CD4-positive, alpha-beta T cell treated with Interleukin-17A for 4 hours (primary cell): ENCODE measurements around the gene VCL.
"Not testable (repeated sequence)": the region's sequence is repeated elsewhere in the genome, so short reads cannot be mapped to it uniquely, and the experiment has no call there.

Experiments used
- DNase-seq: peaks from one replicate; pipeline ENCODE4 v3.0.0-alpha.2; 2020; ENCODE audit warnings: mixed read lengths

The VCL gene

GRCh38 chr10:73997787-73998622, at the start of gene VCL:
VCL (plus strand) TSS chr10:73998116; CDS start chr10:73998208, 92 bp downstream.
- DNase-seq = peak; percentile 97

- DNase-seq = no peak
Measured at GRCh38 chr10:73948947-73949633, 48.8 kb upstream of the VCL start.

- DNase-seq = no peak
Measured at GRCh38 chr10:73950155-73950948, 47.6 kb upstream of the VCL start.

GRCh38 chr10:73953665-73954064, 44.3 kb upstream of the VCL start:
- no peak for DNase-seq

- no peak for DNase-seq
Measured at GRCh38 chr10:73954737-73955136, 43.2 kb upstream of the VCL start.

- no peak for DNase-seq
Measured at GRCh38 chr10:73955719-73956118, 42.2 kb upstream of the VCL start.

GRCh38 chr10:73956476-73957359, 41.2 kb upstream of the VCL start:
- DNase-seq = peak; percentile 39

- DNase-seq = no peak
Measured at GRCh38 chr10:73959484-73960243, 38.3 kb upstream of the VCL start.

GRCh38 chr10:73962386-73962785, 35.5 kb upstream of the VCL start:
- no peak for DNase-seq

- not testable (repeated sequence) for DNase-seq
Measured at GRCh38 chr10:73963533-73963932, 34.4 kb upstream of the VCL start.

GRCh38 chr10:73964743-73965142, 33.2 kb upstream of the VCL start:
- no peak for DNase-seq

GRCh38 chr10:73965267-73965889, 32.5 kb upstream of the VCL start:
- not testable (repeated sequence) for DNase-seq

GRCh38 chr10:73965890-73966768, 31.8 kb upstream of the VCL start:
- DNase-seq = no peak

GRCh38 chr10:73967022-73967429, 30.9 kb upstream of the VCL start:
- DNase-seq = no peak

- no peak for DNase-seq
Measured at GRCh38 chr10:73967544-73967943, 30.4 kb upstream of the VCL start.

GRCh38 chr10:73968098-73968521, 29.8 kb upstream of the VCL start:
- no peak for DNase-seq

GRCh38 chr10:73969224-73969841, 28.6 kb upstream of the VCL start:
- no peak for DNase-seq

- DNase-seq = no peak
Measured at GRCh38 chr10:73970845-73971244, 27.1 kb upstream of the VCL start.

- no peak for DNase-seq
Measured at GRCh38 chr10:73971636-73972354, 26.1 kb upstream of the VCL start.
